WTC11 (cell line): ENCODE measurements around the gene RTF2.

Experiments
- TF ChIP-seq, protein P1 (sequence below): sonication (generic); formaldehyde crosslinking; IDR thresholded peaks from 2 replicates; pipeline ENCODE4 v1.8.0; 2022; ENCODE audit warnings: mild to moderate bottlenecking, missing genetic modification reagents
- TF ChIP-seq, protein P2 (sequence below): fragments of 200-600 bp; IDR thresholded peaks from 2 replicates; pipeline ENCODE4 v1.8.0; 2022; ENCODE audit warnings: antibody characterized with exemption

GRCh38 chr20:56542489-56543030 is 74.1 kb downstream of the RTF2 start:
- TF ChIP-seq, protein P1, sequence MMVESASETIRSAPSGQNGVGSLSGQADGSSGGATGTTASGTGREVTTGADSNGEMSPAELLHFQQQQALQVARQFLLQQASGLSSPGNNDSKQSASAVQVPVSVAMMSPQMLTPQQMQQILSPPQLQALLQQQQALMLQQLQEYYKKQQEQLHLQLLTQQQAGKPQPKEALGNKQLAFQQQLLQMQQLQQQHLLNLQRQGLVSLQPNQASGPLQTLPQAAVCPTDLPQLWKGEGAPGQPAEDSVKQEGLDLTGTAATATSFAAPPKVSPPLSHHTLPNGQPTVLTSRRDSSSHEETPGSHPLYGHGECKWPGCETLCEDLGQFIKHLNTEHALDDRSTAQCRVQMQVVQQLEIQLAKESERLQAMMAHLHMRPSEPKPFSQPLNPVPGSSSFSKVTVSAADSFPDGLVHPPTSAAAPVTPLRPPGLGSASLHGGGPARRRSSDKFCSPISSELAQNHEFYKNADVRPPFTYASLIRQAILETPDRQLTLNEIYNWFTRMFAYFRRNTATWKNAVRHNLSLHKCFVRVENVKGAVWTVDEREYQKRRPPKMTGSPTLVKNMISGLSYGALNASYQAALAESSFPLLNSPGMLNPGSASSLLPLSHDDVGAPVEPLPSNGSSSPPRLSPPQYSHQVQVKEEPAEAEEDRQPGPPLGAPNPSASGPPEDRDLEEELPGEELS (CRISPR knock-in tag): no peak
- TF ChIP-seq, protein P2, sequence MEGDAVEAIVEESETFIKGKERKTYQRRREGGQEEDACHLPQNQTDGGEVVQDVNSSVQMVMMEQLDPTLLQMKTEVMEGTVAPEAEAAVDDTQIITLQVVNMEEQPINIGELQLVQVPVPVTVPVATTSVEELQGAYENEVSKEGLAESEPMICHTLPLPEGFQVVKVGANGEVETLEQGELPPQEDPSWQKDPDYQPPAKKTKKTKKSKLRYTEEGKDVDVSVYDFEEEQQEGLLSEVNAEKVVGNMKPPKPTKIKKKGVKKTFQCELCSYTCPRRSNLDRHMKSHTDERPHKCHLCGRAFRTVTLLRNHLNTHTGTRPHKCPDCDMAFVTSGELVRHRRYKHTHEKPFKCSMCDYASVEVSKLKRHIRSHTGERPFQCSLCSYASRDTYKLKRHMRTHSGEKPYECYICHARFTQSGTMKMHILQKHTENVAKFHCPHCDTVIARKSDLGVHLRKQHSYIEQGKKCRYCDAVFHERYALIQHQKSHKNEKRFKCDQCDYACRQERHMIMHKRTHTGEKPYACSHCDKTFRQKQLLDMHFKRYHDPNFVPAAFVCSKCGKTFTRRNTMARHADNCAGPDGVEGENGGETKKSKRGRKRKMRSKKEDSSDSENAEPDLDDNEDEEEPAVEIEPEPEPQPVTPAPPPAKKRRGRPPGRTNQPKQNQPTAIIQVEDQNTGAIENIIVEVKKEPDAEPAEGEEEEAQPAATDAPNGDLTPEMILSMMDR: no peak
